ENCODE data around the gene VEZF1.

DNA sequence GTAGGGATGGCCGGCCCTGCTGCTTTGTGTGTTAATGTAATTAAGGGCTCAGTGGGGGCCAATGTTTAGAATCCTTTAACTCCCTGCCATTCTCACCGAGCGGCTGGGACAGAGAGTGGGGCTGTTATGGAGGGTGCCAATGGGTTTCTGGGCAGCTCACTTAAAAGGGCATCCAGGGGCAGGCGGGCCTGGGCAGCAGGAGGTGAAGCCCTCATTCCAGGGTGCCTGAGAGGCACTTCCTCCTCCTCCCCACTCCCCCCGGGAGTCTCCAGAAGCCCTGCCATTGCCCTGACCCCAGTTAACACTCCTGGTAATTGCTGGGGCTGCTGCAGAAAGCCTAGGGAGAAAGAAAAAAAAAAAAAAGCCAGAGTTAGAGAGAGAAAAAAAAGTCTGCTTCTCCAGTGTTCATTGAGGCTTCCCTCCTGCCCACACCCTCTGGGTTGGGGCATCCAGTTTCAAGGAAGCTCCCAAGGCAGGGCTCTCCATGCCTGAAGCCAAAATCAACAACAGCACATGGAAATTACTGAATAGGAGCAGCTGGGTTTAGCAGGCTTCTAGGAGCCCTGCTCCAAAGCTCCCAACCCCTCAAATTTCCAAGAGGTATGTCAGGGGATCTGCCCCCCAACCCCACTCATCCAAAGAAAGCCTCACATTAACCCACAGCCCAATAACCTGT is 60.9 kb downstream of the VEZF1 start:
- TF ChIP-seq, protein P1, sequence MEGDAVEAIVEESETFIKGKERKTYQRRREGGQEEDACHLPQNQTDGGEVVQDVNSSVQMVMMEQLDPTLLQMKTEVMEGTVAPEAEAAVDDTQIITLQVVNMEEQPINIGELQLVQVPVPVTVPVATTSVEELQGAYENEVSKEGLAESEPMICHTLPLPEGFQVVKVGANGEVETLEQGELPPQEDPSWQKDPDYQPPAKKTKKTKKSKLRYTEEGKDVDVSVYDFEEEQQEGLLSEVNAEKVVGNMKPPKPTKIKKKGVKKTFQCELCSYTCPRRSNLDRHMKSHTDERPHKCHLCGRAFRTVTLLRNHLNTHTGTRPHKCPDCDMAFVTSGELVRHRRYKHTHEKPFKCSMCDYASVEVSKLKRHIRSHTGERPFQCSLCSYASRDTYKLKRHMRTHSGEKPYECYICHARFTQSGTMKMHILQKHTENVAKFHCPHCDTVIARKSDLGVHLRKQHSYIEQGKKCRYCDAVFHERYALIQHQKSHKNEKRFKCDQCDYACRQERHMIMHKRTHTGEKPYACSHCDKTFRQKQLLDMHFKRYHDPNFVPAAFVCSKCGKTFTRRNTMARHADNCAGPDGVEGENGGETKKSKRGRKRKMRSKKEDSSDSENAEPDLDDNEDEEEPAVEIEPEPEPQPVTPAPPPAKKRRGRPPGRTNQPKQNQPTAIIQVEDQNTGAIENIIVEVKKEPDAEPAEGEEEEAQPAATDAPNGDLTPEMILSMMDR (IDR thresholded peaks at IDR 0.05; ENCODE audit: borderline replicate concordance, extremely low read depth, low read length, poor library complexity, severe bottlenecking), result no peak
- no peak for TF ChIP-seq EZH2 (IDR thresholded peaks at IDR 0.05; ENCODE audit: borderline replicate concordance, low read depth, low read length, severe bottlenecking)
